ENCODE data around the gene SLC39A7.

GRCh38 chr6:33198159-33198852, 2.4 kb upstream of the SLC39A7 start:
- TF ChIP-seq POLR2A (IDR thresholded peaks at IDR 0.05; ENCODE audit: extremely low read depth, insufficient read length) (no peak), CTCF (IDR thresholded peaks at IDR 0.05; ENCODE audit: low read depth, low read length) (no peak), MYC (IDR thresholded peaks at IDR 0.05; ENCODE audit: low read depth, low read length) (no peak), MAX (IDR thresholded peaks at IDR 0.05; ENCODE audit: low read depth, low read length) (no peak)

Data from NB4 (cell line).